GM19328 (cell line): ENCODE results near the gene DAB1.

ENCODE experiments used
- ATAC-seq: cut with Tn5 transposase; IDR thresholded peaks from one replicate; pipeline ENCODE4 v1.9.1; 2021; ENCODE audit warnings: mild to moderate bottlenecking, moderate library complexity; ENCODE audit not compliant: unreplicated experiment

Gene DAB1

DNA sequence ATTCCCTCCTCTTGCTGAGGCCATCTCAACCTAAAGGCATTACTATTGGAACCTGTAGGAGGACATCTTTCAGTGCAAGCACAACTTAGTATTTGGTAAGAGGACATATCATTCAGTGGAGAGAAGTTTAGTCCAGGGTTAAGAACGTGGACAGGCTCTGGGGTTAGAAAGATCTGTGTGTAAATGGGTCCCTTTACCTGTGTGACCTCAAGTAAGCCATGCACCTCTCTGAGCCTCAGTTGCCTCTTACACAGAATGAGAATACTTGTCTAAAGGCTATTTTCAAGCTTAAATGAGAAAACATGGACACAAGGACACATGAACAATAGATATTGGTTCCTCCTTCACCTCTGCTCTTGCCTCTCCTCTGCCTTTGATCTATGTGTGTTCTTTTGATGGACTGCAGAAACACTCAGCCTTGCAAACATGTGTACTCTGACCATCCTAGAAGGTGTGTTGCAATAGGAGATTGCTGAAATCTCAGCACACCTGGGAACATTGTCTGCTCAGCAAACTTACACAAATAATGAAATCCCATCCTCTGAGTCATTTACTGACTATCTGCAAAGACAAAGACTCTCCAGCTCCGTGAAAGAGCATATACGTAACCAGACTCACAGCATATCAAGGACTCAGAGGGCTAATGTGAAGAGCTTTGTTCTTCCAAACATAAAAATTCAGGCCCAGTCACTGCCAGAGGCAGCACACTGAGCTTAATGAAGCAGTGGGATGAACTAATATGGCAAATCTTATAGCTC, 143.8 kb downstream of the DAB1 start:
- ATAC-seq = no peak

DNA sequence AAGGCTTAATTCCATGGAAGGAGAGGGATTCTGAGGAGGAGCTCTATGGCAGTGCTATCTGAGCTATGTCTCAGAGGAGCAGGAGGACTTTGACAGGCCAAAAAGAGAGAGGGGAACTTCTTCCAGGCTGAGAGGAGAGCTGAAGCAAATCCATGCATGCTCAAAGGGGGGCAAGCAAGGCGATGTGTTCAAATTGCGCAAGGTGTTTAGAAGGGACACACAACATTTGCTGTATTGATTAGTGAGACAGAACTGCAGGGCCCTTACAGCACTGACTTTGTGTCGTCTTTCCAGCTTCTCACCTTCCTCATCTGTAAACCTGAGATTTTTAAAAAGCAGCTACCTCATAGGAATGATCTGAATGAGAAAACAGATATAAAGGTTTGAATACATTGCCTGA, 145.3 kb downstream of the DAB1 start:
- ATAC-seq = no peak

DNA sequence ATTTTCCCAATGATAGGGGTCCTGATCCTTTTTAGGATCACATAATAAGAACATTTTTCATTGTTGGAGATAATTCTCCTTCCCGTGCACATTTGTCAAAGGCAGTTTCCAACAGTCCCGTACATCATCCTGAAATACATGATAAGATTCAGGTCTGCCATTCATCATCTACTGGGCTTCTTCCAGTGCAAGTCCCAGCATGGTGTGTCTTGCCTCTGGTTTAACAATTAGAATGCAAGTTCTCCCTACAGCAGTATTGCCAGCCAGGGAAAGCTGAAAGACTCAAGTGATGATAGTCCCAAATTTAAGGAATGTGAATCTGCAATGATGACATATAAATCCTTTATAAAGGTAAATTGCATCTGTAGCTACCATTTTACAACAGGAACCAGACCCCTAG, 146.2 kb downstream of the DAB1 start:
- no peak for ATAC-seq

- ATAC-seq = no peak
These were observed 146.9 kb downstream of the DAB1 start for GRCh38 chr1:57276918-57277317.

GRCh38 chr1:57272601-57273000, 151.3 kb downstream of the DAB1 start:
- no peak for ATAC-seq

DNA sequence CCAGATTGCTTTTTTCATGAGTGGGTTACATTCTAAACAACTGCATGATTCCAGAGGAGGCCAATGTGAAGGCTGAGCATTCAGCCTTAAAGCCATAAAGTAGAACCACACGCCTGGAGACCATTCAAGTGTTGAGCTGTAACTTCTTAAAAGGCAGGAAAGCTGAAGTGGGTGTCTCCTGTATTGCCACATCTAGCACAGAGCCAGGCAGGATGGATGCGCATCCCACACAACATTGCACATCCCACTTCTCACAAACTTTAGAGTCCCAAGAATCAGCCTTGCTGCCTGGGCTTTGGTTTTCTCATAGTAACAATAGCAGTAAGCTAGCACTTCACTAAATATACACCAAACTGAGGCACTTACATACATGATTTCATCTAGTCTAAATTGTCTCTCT, 151.7 kb downstream of the DAB1 start:
- ATAC-seq = no peak

GRCh38 chr1:57270927-57271698, 152.7 kb downstream of the DAB1 start:
- ATAC-seq = no peak

DNA sequence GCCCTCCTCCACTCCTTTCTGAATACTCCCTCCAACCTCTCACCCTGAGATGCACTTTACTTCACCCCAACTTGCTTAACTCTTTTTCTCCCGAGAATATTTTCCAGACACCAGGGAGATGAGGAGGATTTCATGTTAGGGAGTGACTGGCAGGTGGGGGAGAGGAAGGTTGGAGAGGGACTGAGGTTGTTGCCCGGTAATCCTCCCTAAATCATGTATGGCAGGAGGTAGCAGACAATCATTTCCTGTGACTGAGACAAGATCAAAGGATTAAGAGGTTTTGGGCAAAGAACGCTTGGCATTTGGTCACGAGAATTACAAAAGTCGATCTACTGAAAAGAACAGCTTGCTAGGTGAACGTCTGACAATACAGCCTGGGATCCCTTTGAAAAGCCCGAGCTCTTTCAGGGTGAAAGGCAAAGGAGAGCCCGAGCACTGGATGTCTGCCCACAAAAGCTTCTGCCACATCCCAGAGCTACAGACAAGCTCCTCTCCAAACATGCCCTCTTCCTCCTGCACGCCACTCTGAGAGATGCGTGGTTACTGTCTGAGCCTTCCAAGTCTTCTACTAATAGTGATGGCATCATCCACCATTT, 154.1 kb downstream of the DAB1 start:
- no peak for ATAC-seq

DNA sequence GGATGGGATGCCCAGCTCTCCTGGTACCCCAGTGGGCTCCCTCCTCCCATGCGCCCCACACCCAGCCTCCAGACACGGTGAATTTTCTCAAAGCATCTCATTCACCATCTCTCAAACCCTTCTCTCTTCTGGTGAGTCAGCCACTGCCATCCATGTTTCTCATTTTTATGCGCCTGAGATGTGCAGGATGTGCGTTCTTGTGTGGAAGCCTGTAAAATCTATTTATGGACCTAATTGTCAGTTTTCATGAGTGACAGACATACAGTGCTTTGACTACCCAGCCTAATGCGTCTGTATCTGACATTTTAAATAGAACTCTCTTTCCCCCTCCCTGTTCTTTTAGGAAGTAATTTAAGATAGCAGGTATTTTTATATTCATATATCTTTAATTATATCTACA, 158.8 kb downstream of the DAB1 start:
- ATAC-seq = no peak

GRCh38 chr1:57262472-57262871, 161.4 kb downstream of the DAB1 start:
- ATAC-seq = no peak

GRCh38 chr1:57258557-57259325, 165.1 kb downstream of the DAB1 start:
- no peak for ATAC-seq

DNA sequence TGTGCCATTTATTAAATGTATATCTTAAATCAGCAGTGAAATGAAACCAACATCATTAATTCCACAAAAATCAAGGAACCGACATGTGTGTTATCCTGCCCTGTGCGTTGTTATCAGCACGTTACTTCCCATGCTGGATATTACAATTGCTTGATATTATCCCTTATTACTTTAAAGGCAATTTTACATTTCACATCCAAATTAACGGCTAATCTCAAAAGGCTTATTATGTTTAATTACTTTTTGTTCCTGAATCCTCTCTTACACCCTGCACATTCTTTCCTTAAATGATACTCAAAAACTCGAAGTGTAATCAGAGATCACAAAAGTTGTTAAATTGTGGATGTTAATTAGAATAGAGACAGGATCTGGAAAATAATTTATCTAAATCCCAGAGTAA, 167.9 kb downstream of the DAB1 start:
- no peak for ATAC-seq

GRCh38 chr1:57254022-57254421, 169.8 kb downstream of the DAB1 start:
- ATAC-seq = no peak

- no peak for ATAC-seq
These were observed 171.1 kb downstream of the DAB1 start for GRCh38 chr1:57252597-57253294.

GRCh38 chr1:57250021-57250420, 173.8 kb downstream of the DAB1 start:
- ATAC-seq = no peak

GRCh38 chr1:57249511-57249910, 174.3 kb downstream of the DAB1 start:
- ATAC-seq = no peak

DNA sequence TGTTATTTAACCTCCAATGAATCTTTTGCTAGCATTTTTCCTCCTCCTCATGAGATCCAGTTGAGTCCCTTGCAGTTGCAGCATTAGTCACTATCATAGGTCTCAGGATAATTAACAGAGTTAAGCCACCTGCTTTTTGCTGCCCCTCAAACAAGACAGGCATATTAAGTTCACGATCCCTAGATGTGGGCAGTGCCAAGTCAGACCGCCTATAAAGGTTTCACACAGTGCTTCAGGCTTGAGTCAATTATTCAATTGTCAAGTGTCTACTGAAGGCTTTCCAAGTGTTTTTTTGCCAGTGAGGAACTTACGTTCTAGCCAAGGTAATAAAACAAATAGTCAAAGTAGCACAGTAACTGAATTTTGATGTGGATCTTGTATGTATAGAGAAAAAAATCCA, 175.0 kb downstream of the DAB1 start:
- no peak for ATAC-seq

DNA sequence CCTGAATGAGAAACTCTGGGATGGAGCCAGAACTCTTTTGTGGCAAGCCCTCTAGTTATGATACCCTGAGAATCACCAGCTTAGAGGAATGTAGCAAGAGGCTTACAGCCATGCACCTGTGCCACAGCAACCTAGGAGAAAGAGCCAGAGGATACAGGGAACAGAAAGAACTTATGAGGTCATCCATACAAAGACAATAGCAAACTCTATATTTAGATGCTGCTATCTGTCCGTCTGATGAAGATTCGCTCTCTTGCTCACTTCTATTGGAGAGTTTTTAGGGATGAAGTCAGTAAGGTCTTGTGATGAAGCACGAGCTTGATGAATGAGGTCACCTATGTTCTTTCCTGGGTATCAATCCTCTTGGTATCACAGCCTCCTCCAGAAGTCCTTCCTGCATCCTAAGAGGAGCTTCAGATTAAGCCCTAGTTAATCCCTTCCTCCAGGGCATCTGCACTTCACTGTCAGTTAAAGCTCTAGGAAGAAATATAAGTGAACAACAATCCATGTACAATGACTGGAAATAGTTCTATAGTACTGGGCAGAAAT, 185.6 kb downstream of the DAB1 start:
- no peak for ATAC-seq

- ATAC-seq = no peak
These were observed 187.9 kb downstream of the DAB1 start for GRCh38 chr1:57235730-57236510.

DNA sequence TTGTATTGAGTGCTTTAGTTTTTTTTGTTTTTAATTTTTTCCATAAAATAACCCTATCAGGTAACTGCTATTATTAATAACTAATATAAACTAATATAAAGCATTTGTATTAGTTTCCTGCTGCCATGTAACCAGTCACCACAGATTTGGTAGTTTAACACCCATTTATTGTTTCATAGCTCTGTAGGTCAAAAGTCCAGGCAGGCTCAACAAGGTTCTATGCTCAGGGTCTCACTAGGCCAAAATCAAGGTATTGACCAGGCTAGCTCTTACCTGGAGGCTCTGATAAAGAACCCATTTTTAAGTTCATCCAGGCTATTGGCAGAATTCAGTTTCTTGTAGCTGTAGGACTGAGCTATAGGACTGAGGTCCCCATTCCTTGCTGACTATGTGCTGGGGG, 189.4 kb downstream of the DAB1 start:
- no peak for ATAC-seq
